D721Med (cell line): ENCODE measurements around the gene WDR93.

Experiments used
- DNase-seq: peaks from one replicate; pipeline ENCODE4 v3.0.0; 2011; ENCODE audit warnings: low spot score; ENCODE audit not compliant: insufficient read length
- FAIRE-seq: peaks from 2 replicates; lab custom pipeline; 2011; peaks lifted over from hg19 to GRCh38; lab: Jason Lieb, UNC
- CTCF ChIP-seq: IDR thresholded peaks from 2 replicates; pipeline ENCODE4 v1.5.1; 2012; ENCODE audit warnings: mild to moderate bottlenecking, control low read depth; ENCODE audit not compliant: insufficient read depth; ENCODE audit errors: missing control alignments

WDR93 gene

GRCh38 chr15:89669309-89669865, 21.2 kb upstream of the WDR93 start:
- no peak for FAIRE-seq
- TF ChIP-seq CTCF, result no peak

GRCh38 chr15:89669941-89670340, 20.7 kb upstream of the WDR93 start:
- FAIRE-seq, result no peak
- no peak for TF ChIP-seq CTCF

More at GRCh38 chr15:89669309-89669865, 21.2 kb upstream of the WDR93 start:
- DNase-seq, result no peak

GRCh38 chr15:89670971-89671560, 19.5 kb upstream of the WDR93 start:
- no peak for TF ChIP-seq CTCF
- DNase-seq (no peak), FAIRE-seq (no peak)

More at GRCh38 chr15:89669941-89670340, 20.7 kb upstream of the WDR93 start:
- no peak for DNase-seq

- DNase-seq, result no peak
- FAIRE-seq, result no peak
Measured at GRCh38 chr15:89671687-89672086, 18.9 kb upstream of the WDR93 start.

GRCh38 chr15:89672221-89673164, 18.1 kb upstream of the WDR93 start:
- TF ChIP-seq CTCF, result no peak
- DNase-seq, result no peak
- no peak for FAIRE-seq

More at GRCh38 chr15:89671687-89672086, 18.9 kb upstream of the WDR93 start:
- TF ChIP-seq CTCF, result no peak

GRCh38 chr15:89673165-89673512, 17.5 kb upstream of the WDR93 start:
- no peak for DNase-seq
- FAIRE-seq, result no peak
- peak; percentile 47 for TF ChIP-seq CTCF

GRCh38 chr15:89674526-89674925, 16.1 kb upstream of the WDR93 start:
- FAIRE-seq, result no peak
- TF ChIP-seq CTCF, result no peak
- no peak for DNase-seq
